A549 (cell line): ENCODE data around the gene KIF12.

ENCODE experiments used
- ATOH8 ChIP-seq: fragments of 250-450 bp; sonication (Bioruptor Pico); IDR thresholded peaks from 2 replicates; pipeline ENCODE4 v1.5.0; 2020; ENCODE audit warnings: low read depth, mild to moderate bottlenecking, moderate library complexity
- CBX2 ChIP-seq: fragments of 200-600 bp; sonication (generic); IDR thresholded peaks from 2 replicates; pipeline ENCODE4 v1.6.1; 2016; ENCODE audit warnings: low read depth, mild to moderate bottlenecking, borderline replicate concordance
- CBX8 ChIP-seq: fragments of 200-600 bp; sonication (generic); IDR thresholded peaks from 2 replicates; pipeline ENCODE4 v1.6.1; 2016
- FOSL2 ChIP-seq, 2 experiments: fragments of 450-650 bp in 1 of 2; fragments of >200 bp in 1 of 2; sonication (Bioruptor Twin) in 1 of 2; formaldehyde crosslinking; IDR thresholded peaks; 2 replicates each; pipeline versions ENCODE4 v1.5.0 to v1.6.1; 2016 to 2020; ENCODE audit warnings: mild to moderate bottlenecking in 1 of 2, moderate library complexity in 1 of 2
- HMGXB4 ChIP-seq: fragments of 250-450 bp; sonication (Bioruptor Pico); IDR thresholded peaks from 2 replicates; pipeline ENCODE4 v1.5.0; 2021; ENCODE audit warnings: mild to moderate bottlenecking, moderate library complexity, borderline replicate concordance
- JUN ChIP-seq, 2 experiments: fragments of >200 bp; sonication (Bioruptor Twin); formaldehyde crosslinking; IDR thresholded peaks; 2 replicates in 1 of 2; 3 replicates in 1 of 2; pipeline ENCODE4 v1.6.1; 2016 to 2017
- KDM1A ChIP-seq: fragments of 200-600 bp; sonication (generic); IDR thresholded peaks from 2 replicates; pipeline ENCODE4 v1.6.1; 2016; ENCODE audit warnings: low read depth, mild to moderate bottlenecking
- POLR2A ChIP-seq: IDR thresholded peaks from 2 replicates; pipeline ENCODE4 v1.6.1; 2012; ENCODE audit warnings: mild to moderate bottlenecking, low read length
- RAD21 ChIP-seq, 2 experiments: fragments of >200 bp in 1 of 2; sonication (Bioruptor Twin) in 1 of 2; formaldehyde crosslinking in 1 of 2; IDR thresholded peaks in 1 of 2; conservative IDR thresholded peaks in 1 of 2; 2 replicates in 1 of 2; 3 replicates in 1 of 2; pipeline ENCODE4 v1.6.1; 2012 to 2018; ENCODE audit warnings: inconsistent platforms in 1 of 2
- SREBF2 ChIP-seq: fragments of 450-650 bp; IDR thresholded peaks from 2 replicates; pipeline ENCODE4 v1.6.1; 2014; ENCODE audit warnings: mild to moderate bottlenecking, moderate library complexity
- TP53 ChIP-seq: fragments of 250-450 bp; sonication (Bioruptor Pico); IDR thresholded peaks from 2 replicates; pipeline ENCODE4 v1.5.0; 2021; ENCODE audit warnings: mild to moderate bottlenecking, moderate library complexity
- ZSCAN20 ChIP-seq: fragments of 250-450 bp; sonication (Bioruptor Pico); IDR thresholded peaks from 2 replicates; pipeline ENCODE4 v1.8.0; 2022; ENCODE audit warnings: mild to moderate bottlenecking, moderate library complexity
- TF ChIP-seq, protein P1 (sequence below): fragments of >200 bp; sonication (Bioruptor Twin); formaldehyde crosslinking; IDR thresholded peaks from 3 replicates; pipeline ENCODE4 v1.5.1; 2016
- TF ChIP-seq, protein P2 (sequence below): fragments of >200 bp; sonication (Bioruptor Twin); formaldehyde crosslinking; IDR thresholded peaks from 3 replicates; pipeline ENCODE4 v1.6.1; 2016

- TF ChIP-seq, protein P1, sequence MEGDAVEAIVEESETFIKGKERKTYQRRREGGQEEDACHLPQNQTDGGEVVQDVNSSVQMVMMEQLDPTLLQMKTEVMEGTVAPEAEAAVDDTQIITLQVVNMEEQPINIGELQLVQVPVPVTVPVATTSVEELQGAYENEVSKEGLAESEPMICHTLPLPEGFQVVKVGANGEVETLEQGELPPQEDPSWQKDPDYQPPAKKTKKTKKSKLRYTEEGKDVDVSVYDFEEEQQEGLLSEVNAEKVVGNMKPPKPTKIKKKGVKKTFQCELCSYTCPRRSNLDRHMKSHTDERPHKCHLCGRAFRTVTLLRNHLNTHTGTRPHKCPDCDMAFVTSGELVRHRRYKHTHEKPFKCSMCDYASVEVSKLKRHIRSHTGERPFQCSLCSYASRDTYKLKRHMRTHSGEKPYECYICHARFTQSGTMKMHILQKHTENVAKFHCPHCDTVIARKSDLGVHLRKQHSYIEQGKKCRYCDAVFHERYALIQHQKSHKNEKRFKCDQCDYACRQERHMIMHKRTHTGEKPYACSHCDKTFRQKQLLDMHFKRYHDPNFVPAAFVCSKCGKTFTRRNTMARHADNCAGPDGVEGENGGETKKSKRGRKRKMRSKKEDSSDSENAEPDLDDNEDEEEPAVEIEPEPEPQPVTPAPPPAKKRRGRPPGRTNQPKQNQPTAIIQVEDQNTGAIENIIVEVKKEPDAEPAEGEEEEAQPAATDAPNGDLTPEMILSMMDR, result no peak
- TF ChIP-seq KDM1A (no peak), TP53 (CRISPR knock-in tag) (no peak), POLR2A (no peak), HMGXB4 (CRISPR knock-in tag) (no peak), JUN (IDR thresholded peaks at IDR 0.05) (no peak), RAD21 (conservative IDR thresholded peaks at IDR 0.05 in 1 of 2, IDR thresholded peaks at IDR 0.05 in 1 of 2) (no peak), ATOH8 (CRISPR knock-in tag) (no peak), ZSCAN20 (CRISPR knock-in tag) (no peak), FOSL2 (IDR thresholded peaks at IDR 0.05) (no peak), FOSL2 (CRISPR knock-in tag; IDR thresholded peaks at IDR 0.05) (no peak), SREBF2 (no peak), CBX8 (no peak), CBX2 (no peak)
- TF ChIP-seq, protein P2, sequence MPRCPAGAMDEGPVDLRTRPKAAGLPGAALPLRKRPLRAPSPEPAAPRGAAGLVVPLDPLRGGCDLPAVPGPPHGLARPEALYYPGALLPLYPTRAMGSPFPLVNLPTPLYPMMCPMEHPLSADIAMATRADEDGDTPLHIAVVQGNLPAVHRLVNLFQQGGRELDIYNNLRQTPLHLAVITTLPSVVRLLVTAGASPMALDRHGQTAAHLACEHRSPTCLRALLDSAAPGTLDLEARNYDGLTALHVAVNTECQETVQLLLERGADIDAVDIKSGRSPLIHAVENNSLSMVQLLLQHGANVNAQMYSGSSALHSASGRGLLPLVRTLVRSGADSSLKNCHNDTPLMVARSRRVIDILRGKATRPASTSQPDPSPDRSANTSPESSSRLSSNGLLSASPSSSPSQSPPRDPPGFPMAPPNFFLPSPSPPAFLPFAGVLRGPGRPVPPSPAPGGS, result no peak
These were observed 31.0 kb upstream of the KIF12 start for GRCh38 chr9:114130141-114130540.
